SU-DHL-6 (cell line): ENCODE measurements around the gene WNT7B.

Source experiments
- H2AFZ ChIP-seq: fragments of 200-600 bp; sonication (generic); 2 replicates; pipeline ENCODE4 v1.6.1; 2014; ENCODE audit warnings: low read depth, mild to moderate bottlenecking, moderate library complexity, mixed read lengths, antibody characterized with exemption, low read length; ENCODE audit not compliant: severe bottlenecking
- H3F3A ChIP-seq: fragments of 200-600 bp; shearing (Covaris generic); 2 replicates; pipeline ENCODE4 v1.6.0; 2016; ENCODE audit warnings: antibody characterized with exemption, mild to moderate bottlenecking; ENCODE audit not compliant: insufficient read depth
- H3K27ac ChIP-seq: fragments of 200-600 bp; sonication (generic); 2 replicates; pipeline ENCODE4 v1.5.1; 2016; ENCODE audit warnings: low read depth, mild to moderate bottlenecking, low read length, moderate library complexity, mixed read lengths
- H3K27me3 ChIP-seq: fragments of 200-600 bp; sonication (generic), shearing (Covaris generic); 2 replicates; pipeline ENCODE4 v1.6.0; 2014; ENCODE audit warnings: mild to moderate bottlenecking, low read length
- H3K36me3 ChIP-seq: fragments of 200-600 bp; sonication (generic); 2 replicates; pipeline ENCODE4 v1.6.1; 2014; ENCODE audit warnings: mild to moderate bottlenecking, low read length, mixed read lengths
- H3K4me2 ChIP-seq: fragments of 300-600, 200-600 bp; shearing (Covaris generic), sonication (generic); 2 replicates; pipeline ENCODE4 v1.6.0; 2014; ENCODE audit warnings: low read length, low read depth, mild to moderate bottlenecking; ENCODE audit not compliant: poor library complexity, severe bottlenecking
- H3K4me3 ChIP-seq: fragments of 200-600 bp; sonication (generic); 2 replicates; pipeline ENCODE4 v1.5.1; 2014; ENCODE audit warnings: antibody characterized with exemption, low read length, mild to moderate bottlenecking, mixed read lengths; ENCODE audit not compliant: insufficient read depth, poor library complexity, severe bottlenecking
- H3K79me2 ChIP-seq: fragments of 200-600 bp; sonication (generic); 2 replicates; pipeline ENCODE4 v1.6.1; 2014; ENCODE audit warnings: mild to moderate bottlenecking, low read length, moderate library complexity; ENCODE audit not compliant: insufficient read depth
- H3K9ac ChIP-seq: fragments of 200-600 bp; sonication (generic); 2 replicates; pipeline ENCODE4 v1.7.0; 2014; ENCODE audit warnings: mild to moderate bottlenecking, low read length
- H3K9me2 ChIP-seq: fragments of 200-600 bp; sonication (generic); replicated peaks from 2 replicates; pipeline ENCODE4 v1.6.1; 2014; ENCODE audit warnings: low read length; ENCODE audit not compliant: insufficient read depth
- H3K9me3 ChIP-seq: fragments of 200-600 bp; sonication (generic); 2 replicates; pipeline ENCODE4 v1.6.1; 2014; ENCODE audit warnings: low read length, mixed read lengths; ENCODE audit not compliant: insufficient read depth
- H4K20me1 ChIP-seq: fragments of 200-600 bp; sonication (generic); 2 replicates; pipeline ENCODE4 v1.6.1; 2014; ENCODE audit warnings: low read depth, mild to moderate bottlenecking, antibody characterized with exemption, low read length, moderate library complexity, mixed read lengths
- CTCF ChIP-seq: fragments of 200-600 bp; sonication (generic); IDR thresholded peaks from one replicate; pipeline ENCODE4 v1.5.1; 2017; ENCODE audit warnings: antibody characterized with exemption, mild to moderate bottlenecking, low read length, moderate library complexity; ENCODE audit not compliant: insufficient read depth, poor library complexity, severe bottlenecking
- EZH2phosphoT487 ChIP-seq: fragments of 200-600 bp; sonication (generic), shearing (Covaris generic); conservative IDR thresholded peaks from 2 replicates; pipeline ENCODE4 v1.6.1; 2018; ENCODE audit warnings: mild to moderate bottlenecking, antibody characterized with exemption, low read length, moderate library complexity, mixed read lengths

The WNT7B gene

GRCh38 chr22:45933506-45934167, 43.3 kb downstream of the WNT7B start:
- H3K27ac ChIP-seq, result no peak overlapping the region
- no peak overlapping the region for H2AFZ ChIP-seq
- no peaks in the 10 kb centered on the region for H3F3A ChIP-seq
- H3K79me2 ChIP-seq, result no peaks in the 10 kb centered on the region
- H3K9ac ChIP-seq, result no peak overlapping the region
- no peaks in the 10 kb centered on the region for H3K9me3 ChIP-seq
- H3K4me2 ChIP-seq, result no peak overlapping the region
- H3K4me3 ChIP-seq, result no peak overlapping the region
- no peaks in the 10 kb centered on the region for H3K9me2 ChIP-seq
- no peaks in the 10 kb centered on the region for H3K36me3 ChIP-seq
- no peaks in the 10 kb centered on the region for H3K27me3 ChIP-seq
- TF ChIP-seq EZH2phosphoT487 (no peak), CTCF (no peak)
- no peaks in the 10 kb centered on the region for H4K20me1 ChIP-seq

- H3K9me3 ChIP-seq, result no peaks in the 10 kb centered on the region
- H3K9me2 ChIP-seq, result no peaks in the 10 kb centered on the region
- no peak overlapping the region for H3K4me3 ChIP-seq
- H3K9ac ChIP-seq, result no peak overlapping the region
- no peaks in the 10 kb centered on the region for H3F3A ChIP-seq
- H3K27ac ChIP-seq, result no peak overlapping the region
- H4K20me1 ChIP-seq, result no peaks in the 10 kb centered on the region
- H3K4me2 ChIP-seq, result no peak overlapping the region
- H2AFZ ChIP-seq, result no peak overlapping the region
- TF ChIP-seq EZH2phosphoT487, result no peak
- no peak for TF ChIP-seq CTCF
- H3K79me2 ChIP-seq, result no peaks in the 10 kb centered on the region
- no peaks in the 10 kb centered on the region for H3K36me3 ChIP-seq
- H3K27me3 ChIP-seq, result no peaks in the 10 kb centered on the region
Measured at GRCh38 chr22:45932071-45932470, 44.9 kb downstream of the WNT7B start.

GRCh38 chr22:45931042-45931441, 45.9 kb downstream of the WNT7B start:
- no peaks in the 10 kb centered on the region for H4K20me1 ChIP-seq
- no peaks in the 10 kb centered on the region for H3K79me2 ChIP-seq
- no peak overlapping the region for H3K27ac ChIP-seq
- no peaks in the 10 kb centered on the region for H3K9me3 ChIP-seq
- no peak overlapping the region for H3K9ac ChIP-seq
- H3K4me2 ChIP-seq, result no peak overlapping the region
- H3K9me2 ChIP-seq, result no peaks in the 10 kb centered on the region
- H3K27me3 ChIP-seq, result no peaks in the 10 kb centered on the region
- H3K4me3 ChIP-seq, result no peak overlapping the region
- H3K36me3 ChIP-seq, result no peaks in the 10 kb centered on the region
- H2AFZ ChIP-seq, result no peak overlapping the region
- TF ChIP-seq EZH2phosphoT487 (no peak), CTCF (no peak)
- H3F3A ChIP-seq, result no peaks in the 10 kb centered on the region
